GM21515 (cell line): Measurements from ENCODE around the gene INPP4A.

ENCODE experiments used
- ATAC-seq: cut with Tn5 transposase; IDR thresholded peaks from one replicate; pipeline ENCODE4 v1.9.1; 2021; ENCODE audit not compliant: unreplicated experiment

INPP4A gene

GRCh38 chr2:98489971-98490962 is 45.6 kb downstream of the INPP4A start:
- no peak for ATAC-seq

GRCh38 chr2:98492441-98492840 is 47.8 kb downstream of the INPP4A start:
- no peak for ATAC-seq

GRCh38 chr2:98494699-98495098 is 50.0 kb downstream of the INPP4A start:
- no peak for ATAC-seq

- ATAC-seq, result no peak
Measured at GRCh38 chr2:98496750-98497493, 52.3 kb downstream of the INPP4A start.

GRCh38 chr2:98498703-98499440 is 54.2 kb downstream of the INPP4A start:
- no peak for ATAC-seq

- ATAC-seq, result no peak
Measured at GRCh38 chr2:98500561-98500960, 55.9 kb downstream of the INPP4A start.

GRCh38 chr2:98501223-98501622 is 56.6 kb downstream of the INPP4A start:
- no peak for ATAC-seq

GRCh38 chr2:98501876-98502275 is 57.2 kb downstream of the INPP4A start:
- ATAC-seq, result no peak

- no peak for ATAC-seq
Measured at GRCh38 chr2:98502556-98503335, 58.1 kb downstream of the INPP4A start.

- no peak for ATAC-seq
Measured at GRCh38 chr2:98503481-98504105, 58.9 kb downstream of the INPP4A start.

GRCh38 chr2:98504381-98505109 is 59.9 kb downstream of the INPP4A start:
- ATAC-seq, result no peak

- ATAC-seq, result no peak
Measured at GRCh38 chr2:98505311-98505808, 60.7 kb downstream of the INPP4A start.

- no peak for ATAC-seq
Measured at GRCh38 chr2:98505971-98506664, 61.5 kb downstream of the INPP4A start.

- ATAC-seq, result no peak
Measured at GRCh38 chr2:98506881-98507280, 62.2 kb downstream of the INPP4A start.

- no peak for ATAC-seq
Measured at GRCh38 chr2:98507461-98507860, 62.8 kb downstream of the INPP4A start.

- no peak for ATAC-seq
Measured at GRCh38 chr2:98507891-98508708, 63.4 kb downstream of the INPP4A start.

- no peak for ATAC-seq
Measured at GRCh38 chr2:98508709-98509066, 64.0 kb downstream of the INPP4A start.
